LNCAP (cell line): Measurements from ENCODE around the gene GLRA1.

ENCODE experiments used
- TF ChIP-seq, protein P1 (sequence below): fragments of 450-650 bp; IDR thresholded peaks from 2 replicates; pipeline ENCODE4 v1.5.1; 2017; ENCODE audit warnings: mild to moderate bottlenecking

GLRA1 gene

GRCh38 chr5:151895660-151896030 is 29.0 kb downstream of the GLRA1 start:
- TF ChIP-seq, protein P1, sequence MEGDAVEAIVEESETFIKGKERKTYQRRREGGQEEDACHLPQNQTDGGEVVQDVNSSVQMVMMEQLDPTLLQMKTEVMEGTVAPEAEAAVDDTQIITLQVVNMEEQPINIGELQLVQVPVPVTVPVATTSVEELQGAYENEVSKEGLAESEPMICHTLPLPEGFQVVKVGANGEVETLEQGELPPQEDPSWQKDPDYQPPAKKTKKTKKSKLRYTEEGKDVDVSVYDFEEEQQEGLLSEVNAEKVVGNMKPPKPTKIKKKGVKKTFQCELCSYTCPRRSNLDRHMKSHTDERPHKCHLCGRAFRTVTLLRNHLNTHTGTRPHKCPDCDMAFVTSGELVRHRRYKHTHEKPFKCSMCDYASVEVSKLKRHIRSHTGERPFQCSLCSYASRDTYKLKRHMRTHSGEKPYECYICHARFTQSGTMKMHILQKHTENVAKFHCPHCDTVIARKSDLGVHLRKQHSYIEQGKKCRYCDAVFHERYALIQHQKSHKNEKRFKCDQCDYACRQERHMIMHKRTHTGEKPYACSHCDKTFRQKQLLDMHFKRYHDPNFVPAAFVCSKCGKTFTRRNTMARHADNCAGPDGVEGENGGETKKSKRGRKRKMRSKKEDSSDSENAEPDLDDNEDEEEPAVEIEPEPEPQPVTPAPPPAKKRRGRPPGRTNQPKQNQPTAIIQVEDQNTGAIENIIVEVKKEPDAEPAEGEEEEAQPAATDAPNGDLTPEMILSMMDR = no peak

GRCh38 chr5:151892393-151892792 is 32.3 kb downstream of the GLRA1 start:
- TF ChIP-seq, protein P1 = no peak

GRCh38 chr5:151890299-151890698 is 34.4 kb downstream of the GLRA1 start:
- TF ChIP-seq, protein P1 = no peak

GRCh38 chr5:151889614-151890013 is 35.0 kb downstream of the GLRA1 start:
- TF ChIP-seq, protein P1 = no peak

DNA sequence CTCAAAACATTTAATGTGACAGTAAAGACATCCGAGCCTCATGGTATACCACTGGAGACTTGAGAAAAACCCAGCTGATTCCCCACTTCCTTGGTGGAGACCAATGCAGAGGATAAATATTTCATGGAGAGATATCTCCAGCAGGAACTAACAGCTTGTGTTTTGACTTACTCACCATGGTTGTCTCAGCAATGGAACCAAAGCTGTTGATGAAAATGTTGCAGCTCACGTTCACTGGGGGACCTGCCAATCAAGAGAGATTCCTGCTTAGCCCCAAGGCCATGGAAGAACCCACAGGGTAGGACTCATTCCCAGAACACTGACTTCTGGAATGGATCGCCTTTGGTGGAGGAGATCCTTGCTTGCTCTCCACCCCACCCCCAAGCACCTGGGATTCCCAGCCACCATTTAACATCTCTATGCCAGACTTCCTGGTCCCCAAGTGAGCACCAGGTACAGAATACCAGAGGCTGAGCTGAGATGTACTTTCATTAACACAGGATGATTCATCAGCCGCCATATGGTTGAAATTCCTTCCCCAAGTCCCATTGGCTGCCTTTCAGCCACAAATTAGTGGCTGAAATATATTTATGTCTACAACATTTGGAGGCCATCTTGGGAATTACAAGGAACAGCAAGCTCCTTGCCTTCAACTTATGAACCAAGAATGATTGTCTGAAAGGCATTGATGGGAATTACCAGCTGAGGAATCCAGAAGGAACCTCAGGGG is 37.9 kb downstream of the GLRA1 start:
- TF ChIP-seq, protein P1 = no peak

GRCh38 chr5:151885138-151885908 is 39.3 kb downstream of the GLRA1 start:
- TF ChIP-seq, protein P1 = no peak

DNA sequence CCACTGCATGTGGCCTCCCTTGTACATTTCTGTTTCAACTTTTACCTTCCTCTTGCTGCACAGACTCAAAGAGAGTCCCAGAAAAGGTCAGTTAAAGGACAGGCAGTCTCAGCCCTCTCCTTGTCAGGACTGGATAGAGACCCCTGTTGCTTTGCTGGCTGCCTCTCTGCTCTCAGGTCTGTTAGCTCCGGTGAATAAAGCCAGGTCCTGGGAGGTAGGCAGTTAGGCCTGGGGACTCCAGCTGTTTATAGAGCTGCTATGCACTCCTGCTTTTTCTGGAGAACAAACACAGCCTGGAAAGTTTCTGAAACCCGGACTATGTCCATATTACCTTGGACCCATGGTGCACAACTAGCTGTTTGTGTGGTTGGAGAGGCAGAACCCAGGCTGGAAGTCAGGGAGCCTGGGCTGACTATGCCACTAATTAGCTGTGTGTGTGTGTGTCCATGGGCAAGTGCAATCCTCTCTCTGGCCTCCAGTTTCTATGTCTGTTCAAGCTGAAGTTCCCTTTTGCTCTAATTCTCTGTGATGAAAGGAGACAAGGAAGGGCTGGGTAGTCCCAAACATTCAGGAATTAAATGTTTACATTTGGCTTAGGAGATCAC is 42.9 kb downstream of the GLRA1 start:
- TF ChIP-seq, protein P1 = no peak
